Lower leg skin (tissue), 4 donors: ENCODE results near the gene NOCT. TPM values are rescaled to one million over a fixed set of nuclear protein-coding genes. Genes with fewer than 3 reads are reported as not detected.
"Not testable (repeated sequence)": the region's sequence is repeated elsewhere in the genome, so short reads cannot be mapped to it uniquely, and the experiment has no call there.

Experiments
- DNase-seq, 2 donors: peaks; one replicate each; pipeline ENCODE4 v3.0.0-alpha.2; 2019; ENCODE audit warnings: low spot score in 2 of 2
- H3K4me3 ChIP-seq: fragments of 200-600 bp; sonication (generic); 2 replicates; pipeline ENCODE4 v1.5.1; 2017; ENCODE audit warnings: mild to moderate bottlenecking, low read depth; ENCODE audit not compliant: poor library complexity, severe bottlenecking
- CTCF ChIP-seq, 3 donors: fragments of 450-650 bp; IDR thresholded peaks; one replicate each; pipeline ENCODE4 v1.5.1; 2016; ENCODE audit warnings: antibody characterized with exemption in 3 of 3, mild to moderate bottlenecking in 3 of 3, moderate library complexity in 2 of 3
- POLR2A ChIP-seq, 2 donors: fragments of 450-650 bp; IDR thresholded peaks; one replicate each; pipeline ENCODE4 v1.6.1; 2016 to 2017; ENCODE audit warnings: antibody characterized with exemption in 2 of 2, mild to moderate bottlenecking in 1 of 2, moderate library complexity in 1 of 2
- WGBS, 2 donors: methylation state at CpG; one replicate each; pipeline ENCODE4 v1.1.5; 2018; 5-methylcytosine and 5-hydroxymethylcytosine counted together
- intact Hi-C: fragments of 100-400 bp; cut with DNase I; formaldehyde crosslinking; loops from one replicate; pipeline ENCODE4 v1.15.0; 2023; ENCODE audit warnings: low total_unique reads
- total RNA-seq, 4 donors: library from RNA; depleted of rRNA; stranded (reverse); fragments of >200 nt; gene quantifications; one replicate each; pipeline ENCODE4 v1.1.0, GENCODE V29; 2016

The NOCT gene
- total RNA-seq, 4 donors from 2014 or later: 4.0 to 10.5 (median 7.4) TPM

- intact Hi-C loops: no loop called here
- no peak for TF ChIP-seq CTCF (IDR thresholded peaks at IDR 0.05)
- no peak for TF ChIP-seq POLR2A (IDR thresholded peaks at IDR 0.05)
- peak overlapping the region; percentile 59 for H3K4me3 ChIP-seq
- 1% methylated on average over 35 to 53 of the region's 55 CpGs for WGBS, 2 donors
- peak in 1 of 2 donors; percentile 21 for DNase-seq
These were observed 429 bp downstream of the NOCT start for GRCh38 chr4:139015948-139016471.

GRCh38 chr4:139017861-139018260 is 2.3 kb downstream of the NOCT start:
- intact Hi-C loops: no loop called here
- TF ChIP-seq CTCF (IDR thresholded peaks at IDR 0.05) (no peak), POLR2A (IDR thresholded peaks at IDR 0.05) (no peak)
- WGBS, 2 donors: 45 to 54% methylated on average over 3 of the region's 3 CpGs
- no peak overlapping the region for H3K4me3 ChIP-seq
- no peak for DNase-seq

- TF ChIP-seq POLR2A (IDR thresholded peaks at IDR 0.05): no peak
- TF ChIP-seq CTCF (IDR thresholded peaks at IDR 0.05): no peak
- H3K4me3 ChIP-seq: no peak overlapping the region
- DNase-seq: no peak
- intact Hi-C loops: no loop called here
These were observed 2.9 kb downstream of the NOCT start for GRCh38 chr4:139018501-139018900.

DNA sequence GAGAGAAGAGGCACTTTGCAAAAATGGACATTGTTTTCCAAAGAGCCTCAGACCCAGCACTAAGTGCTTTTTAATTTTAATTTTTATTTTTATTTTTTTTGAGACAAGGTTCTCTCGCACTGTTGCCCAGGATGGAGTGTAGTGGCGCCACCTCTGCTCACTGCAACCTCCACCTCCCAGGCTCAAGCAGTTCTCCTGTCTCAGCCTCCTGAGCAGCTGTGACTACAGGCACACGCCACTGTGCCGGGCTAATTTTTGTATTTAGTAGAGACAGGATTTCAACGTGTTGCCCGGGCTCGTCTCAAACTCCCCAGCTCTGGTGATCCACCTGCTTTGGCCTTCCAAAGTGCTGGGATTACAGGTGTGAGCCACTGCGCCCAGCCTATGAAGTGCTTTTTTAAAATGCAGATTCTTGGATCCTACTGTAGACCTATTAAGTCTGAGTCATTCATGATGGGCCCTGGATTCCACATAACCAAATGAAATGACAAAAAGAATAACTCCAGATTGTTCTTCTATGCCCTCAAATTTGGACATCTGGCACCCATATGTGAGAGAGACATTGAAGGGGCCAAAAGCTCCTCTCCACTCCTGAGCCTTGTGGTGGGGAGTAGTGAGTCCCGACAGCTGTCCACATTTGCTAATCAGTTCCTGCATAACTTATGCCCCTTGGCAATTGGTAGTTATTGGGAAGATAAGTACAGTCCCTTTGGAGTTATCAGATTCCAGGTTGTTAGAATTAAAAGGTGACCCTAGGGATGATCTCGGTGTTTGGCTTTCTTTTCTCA is 3.6 kb downstream of the NOCT start:
- no peak overlapping the region for H3K4me3 ChIP-seq
- TF ChIP-seq CTCF (IDR thresholded peaks at IDR 0.05): no peak
- TF ChIP-seq POLR2A (IDR thresholded peaks at IDR 0.05): no peak
- WGBS, 2 donors: 73 to 77% methylated on average over 10 of the region's 10 CpGs
- DNase-seq: no peak
- intact Hi-C loops: no loop called here

DNA sequence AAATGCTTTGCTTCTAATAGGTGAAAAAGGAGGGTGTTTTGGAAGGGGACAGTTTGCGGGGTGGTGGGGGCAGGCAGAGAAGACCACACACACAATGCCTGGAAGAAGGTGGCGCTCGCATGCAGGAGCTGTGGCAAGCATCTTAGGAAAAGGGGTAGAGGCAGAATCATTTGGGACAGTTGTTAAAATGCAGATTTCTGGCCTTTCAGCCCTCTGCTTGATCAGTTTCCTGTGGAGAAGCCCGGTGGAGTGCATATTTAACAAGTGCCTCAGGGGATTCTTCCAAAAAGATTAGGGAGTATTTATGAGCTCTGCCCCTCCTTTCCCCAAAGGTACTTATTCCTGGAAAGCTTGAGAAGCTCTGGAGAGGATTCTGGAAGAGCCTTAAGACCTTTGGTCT is 4.8 kb downstream of the NOCT start:
- TF ChIP-seq POLR2A (IDR thresholded peaks at IDR 0.05) (no peak), CTCF (IDR thresholded peaks at IDR 0.05) (no peak)
- no peak for DNase-seq
- WGBS, 2 donors: 82 to 89% methylated on average over 4 of the region's 4 CpGs

GRCh38 chr4:139021071-139021470 is 5.5 kb downstream of the NOCT start:
- intact Hi-C loops, H3K4me3 ChIP-seq, DNase-seq: not testable (repeated sequence)
- WGBS, 2 donors: 94 to 96% methylated on average over 12 of the region's 12 CpGs

More for the DNA sequence above, 4.8 kb downstream of the NOCT start:
- no peak overlapping the region for H3K4me3 ChIP-seq
- intact Hi-C loops: no loop called here
